ENCODE measurements around the gene CHIC2.
"Not testable (repeated sequence)": the region's sequence is repeated elsewhere in the genome, so short reads cannot be mapped to it uniquely, and the experiment has no call there.

CHIC2 gene

GRCh38 chr4:54064317-54065111, at the start of gene CHIC2:
Gene CHIC2 (minus strand): TSS chr4:54064605. CDS start chr4:54064300, 305 bp downstream.
- DNase-seq = peak; percentile 64

DNA sequence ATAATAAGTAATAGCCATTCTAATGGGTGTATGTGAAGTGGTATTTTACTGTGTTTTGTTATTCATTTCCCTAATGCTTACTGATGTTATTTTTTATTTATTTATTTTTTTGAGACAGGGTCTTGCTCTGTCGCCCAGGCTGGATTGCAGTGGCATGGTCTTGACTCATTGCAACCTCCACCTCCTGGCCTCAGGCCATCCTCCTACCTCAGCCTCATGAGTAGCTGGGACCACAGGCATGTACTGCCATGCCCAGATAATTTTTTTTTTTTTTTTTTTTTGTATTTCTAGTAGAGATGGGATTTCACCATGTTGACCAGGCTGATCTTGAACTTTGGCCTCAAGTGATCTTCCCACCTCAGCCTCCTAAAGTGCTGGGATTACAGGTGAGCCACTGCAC, 48.8 kb upstream of the CHIC2 start:
- DNase-seq = not testable (repeated sequence)

DNA sequence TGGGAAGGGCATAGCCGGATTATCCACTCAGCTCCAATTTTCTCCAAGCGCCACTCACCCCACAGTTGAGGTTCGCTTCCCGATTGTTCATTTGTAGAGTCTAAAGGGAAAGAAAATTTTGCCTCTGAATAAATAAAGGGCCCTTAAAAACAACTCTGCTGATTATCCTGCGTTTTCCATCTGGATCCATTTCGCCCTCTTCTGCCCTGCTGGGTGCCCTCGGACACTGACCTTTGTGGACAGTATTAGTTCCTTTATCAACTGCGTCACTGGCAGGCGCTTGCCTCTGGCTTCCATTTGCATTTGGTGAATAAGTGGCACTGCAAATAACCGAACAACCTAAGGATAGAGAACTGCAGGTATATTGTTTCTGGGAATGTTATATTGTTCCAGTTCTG, 45.6 kb upstream of the CHIC2 start:
- no peak for DNase-seq

DNA sequence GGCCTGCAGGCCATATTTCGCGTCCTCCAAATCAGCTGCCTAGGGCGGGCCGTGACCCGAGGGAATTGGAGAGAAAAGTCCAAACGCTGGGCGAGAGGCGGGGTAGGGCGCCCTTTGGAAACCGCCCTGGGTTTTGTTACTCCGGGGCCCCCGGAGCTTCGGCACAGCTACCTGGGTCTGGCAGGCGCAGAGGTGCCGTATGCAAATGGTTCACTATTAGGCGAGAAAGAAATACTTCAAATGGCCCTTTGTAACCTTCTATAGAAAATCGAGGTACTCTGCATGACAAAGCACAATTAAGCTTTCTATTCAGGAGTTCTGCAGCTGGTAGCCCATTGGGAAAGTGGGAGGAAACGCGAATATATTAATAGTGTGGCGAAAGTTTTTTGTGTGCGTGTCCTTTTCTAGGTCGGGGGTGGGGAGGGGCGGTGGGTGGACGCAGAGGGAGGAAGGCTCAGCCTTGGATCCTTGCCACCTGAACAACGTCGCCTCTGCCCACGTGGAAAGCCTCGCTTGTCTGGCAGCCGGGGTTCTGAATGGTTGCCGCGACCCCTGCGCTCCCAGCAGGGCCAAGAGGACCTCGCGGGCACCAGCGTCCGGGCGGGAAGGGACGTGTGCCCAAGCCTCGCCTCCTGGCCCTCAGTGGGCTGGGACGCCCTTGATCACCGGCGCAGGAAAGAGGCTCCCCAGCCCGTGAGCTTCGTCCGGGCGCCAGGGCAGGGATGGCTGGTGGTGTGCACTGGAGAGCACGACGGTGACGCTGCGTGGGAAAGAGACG, 45.0 kb upstream of the CHIC2 start:
- no peak for DNase-seq

DNA sequence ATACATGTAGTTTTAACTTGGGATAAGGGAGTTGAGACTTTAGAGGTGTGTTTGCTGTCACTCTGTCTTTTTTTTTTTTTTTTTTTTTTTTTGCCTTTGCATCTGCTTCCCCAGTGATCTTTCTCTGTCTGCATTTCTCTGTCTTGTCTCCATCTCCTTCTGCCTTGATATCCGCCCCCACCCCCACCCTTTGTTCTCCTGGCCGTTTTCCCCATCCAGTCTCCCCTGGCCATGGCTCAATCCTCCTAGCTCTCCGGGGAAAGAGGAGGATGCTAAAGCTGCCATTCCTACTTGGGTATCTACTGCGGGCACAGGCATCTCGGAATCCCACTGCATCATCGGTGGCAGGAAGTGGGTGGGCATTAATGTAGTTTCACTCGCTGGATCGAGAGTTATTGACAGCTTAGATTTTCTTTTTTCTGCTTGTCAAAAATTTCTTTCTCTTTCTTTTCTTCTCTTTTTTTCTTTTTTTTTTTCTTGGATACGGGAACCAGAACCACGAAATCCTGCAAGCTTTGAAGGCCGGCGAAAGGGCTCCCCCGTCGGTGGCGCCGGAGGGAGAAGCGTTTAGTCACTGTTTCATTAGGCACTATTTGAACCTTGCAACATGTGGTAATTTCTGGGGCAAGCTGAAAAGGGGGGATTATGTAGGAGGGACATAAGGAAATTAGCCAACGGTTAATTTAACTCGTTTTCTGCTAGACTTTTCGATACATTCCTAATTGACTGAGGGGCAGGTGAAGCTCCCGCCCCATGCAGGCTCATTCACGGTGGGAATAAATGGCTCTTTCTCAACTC, 43.7 kb upstream of the CHIC2 start:
- DNase-seq = no peak

DNA sequence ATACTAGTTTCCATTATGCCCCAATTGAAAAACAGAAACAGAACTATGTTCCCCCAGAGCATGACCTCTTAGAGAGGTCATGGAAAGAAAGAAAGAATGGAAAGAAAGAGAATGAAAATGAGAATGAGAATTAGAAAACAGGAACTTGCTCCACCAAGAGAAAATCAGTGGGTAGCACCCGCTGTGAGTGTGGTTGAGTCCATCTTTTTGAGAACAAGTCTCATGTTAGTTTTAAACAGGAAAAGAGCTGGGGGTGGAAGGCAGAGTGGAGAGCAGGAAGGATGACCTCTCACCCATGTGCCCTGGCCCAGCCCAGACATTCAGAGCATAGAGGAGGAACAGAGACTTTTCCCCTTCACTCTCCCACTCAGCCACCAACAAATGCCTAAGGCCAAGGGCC, 40.5 kb upstream of the CHIC2 start:
- DNase-seq = no peak

DNA sequence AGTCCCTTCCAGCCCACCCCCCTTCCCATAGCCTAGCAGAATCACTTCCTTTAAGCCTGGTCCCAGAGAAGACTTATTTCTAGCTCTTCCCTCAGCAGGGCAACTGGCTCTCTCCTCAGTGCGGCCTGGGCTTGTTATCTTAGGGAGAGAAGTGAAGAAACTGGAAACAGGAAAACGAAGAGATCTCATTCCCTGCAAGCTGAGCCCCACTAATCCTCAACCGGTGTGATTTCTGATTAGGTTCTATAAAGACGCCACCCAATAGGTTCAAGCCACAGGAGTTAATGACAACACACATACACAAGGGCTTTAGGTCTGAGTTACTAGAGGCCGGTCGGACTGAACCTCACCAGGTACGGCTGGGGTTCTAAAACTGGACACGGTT, 38.8 kb upstream of the CHIC2 start:
- no peak for DNase-seq

- DNase-seq = no peak
Observed at GRCh38 chr4:54102531-54103106, 38.2 kb upstream of the CHIC2 start.

GRCh38 chr4:54101190-54102041, 37.0 kb upstream of the CHIC2 start:
- peak; percentile 23 for DNase-seq

DNA sequence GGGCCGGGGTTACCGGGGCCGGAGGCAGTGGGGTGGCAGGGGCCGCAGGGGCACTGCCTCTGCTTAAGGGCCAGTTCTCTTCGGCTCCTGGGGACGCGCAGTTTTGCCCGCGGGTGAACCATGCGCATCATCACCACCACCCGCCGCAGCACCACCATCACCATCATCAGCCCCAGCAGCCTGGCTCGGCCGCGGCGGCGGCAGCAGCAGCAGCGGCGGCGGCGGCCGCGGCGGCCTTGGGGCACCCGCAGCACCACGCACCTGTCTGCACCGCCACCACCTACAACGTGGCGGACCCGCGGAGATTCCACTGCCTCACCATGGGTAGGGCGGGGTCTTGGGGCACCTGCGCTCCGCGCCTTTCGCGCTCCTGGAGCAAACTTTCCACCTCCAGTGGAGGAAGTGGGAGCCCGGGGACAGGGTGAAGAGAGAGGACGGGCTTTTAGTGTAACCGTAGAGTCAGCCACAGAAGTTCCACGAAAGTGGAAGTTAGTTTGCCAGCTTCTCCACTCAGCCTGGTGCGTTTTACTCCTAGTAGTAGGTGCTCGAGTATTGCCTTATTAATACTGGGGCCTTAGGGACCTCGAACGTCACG, 36.3 kb upstream of the CHIC2 start:
- DNase-seq = no peak

- DNase-seq = no peak
Observed at GRCh38 chr4:54099748-54100574, 35.6 kb upstream of the CHIC2 start, which contains the start of gene GSX2. Gene GSX2 (plus strand): TSS chr4:54100163. CDS start chr4:54100345, 182 bp downstream.

GRCh38 chr4:54099287-54099747, 34.9 kb upstream of the CHIC2 start:
- DNase-seq = no peak

DNA sequence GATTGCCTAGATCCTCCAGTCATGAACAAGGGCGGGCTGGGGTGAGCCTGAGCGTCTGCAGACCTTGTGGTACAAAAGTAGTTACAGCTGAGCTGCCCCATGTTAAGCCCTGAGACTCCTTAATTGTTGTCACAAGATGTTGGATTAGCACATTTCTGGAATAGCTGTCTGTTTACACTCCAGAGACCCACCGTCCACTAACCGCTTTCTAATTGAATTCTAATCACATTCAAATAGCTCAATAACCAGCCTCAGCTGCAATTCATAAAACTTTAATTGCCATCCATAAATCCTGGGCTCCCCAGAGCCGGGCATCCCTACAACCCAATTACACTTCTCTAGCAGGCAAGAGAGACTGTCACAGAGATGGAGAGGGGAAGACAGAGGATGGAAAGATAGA, 34.0 kb upstream of the CHIC2 start:
- DNase-seq = no peak

GRCh38 chr4:54097152-54097551, 32.7 kb upstream of the CHIC2 start:
- no peak for DNase-seq

GRCh38 chr4:54096295-54096962, 32.0 kb upstream of the CHIC2 start:
- DNase-seq = no peak

DNA sequence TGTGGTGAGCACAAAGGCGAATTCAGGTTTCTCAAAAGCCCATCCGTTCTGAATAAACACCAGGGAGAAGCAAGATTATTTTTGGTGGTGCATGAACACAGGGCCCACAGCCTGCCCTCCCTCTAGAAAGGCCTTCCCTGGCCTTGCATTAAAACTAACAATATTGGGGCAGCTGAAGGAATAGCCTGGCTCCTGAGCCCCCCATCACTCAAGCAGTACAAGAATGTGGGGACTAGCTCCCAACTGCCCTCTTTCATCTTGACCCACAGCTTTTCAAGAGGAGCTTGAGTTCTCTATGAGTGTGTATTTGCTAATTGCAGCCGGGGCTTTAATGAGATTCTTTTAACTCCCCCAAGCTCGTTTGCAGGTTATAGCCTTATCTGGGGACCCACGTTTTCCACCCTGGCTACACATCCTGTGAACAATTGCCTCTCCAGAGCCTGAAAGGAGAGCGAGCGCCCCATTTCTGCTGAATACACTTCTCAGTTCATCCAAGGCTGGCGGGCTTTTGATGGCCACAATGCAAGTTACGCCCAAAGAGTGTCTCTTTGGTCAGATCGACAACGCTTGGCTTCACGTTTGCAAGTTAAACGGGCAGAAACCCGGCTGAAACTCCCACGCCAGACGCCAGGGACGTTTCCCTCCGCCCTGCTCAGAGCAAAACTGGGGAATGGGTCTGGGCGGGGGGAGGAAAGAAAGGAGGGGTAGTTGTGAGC, 30.9 kb upstream of the CHIC2 start:
- no peak for DNase-seq

DNA sequence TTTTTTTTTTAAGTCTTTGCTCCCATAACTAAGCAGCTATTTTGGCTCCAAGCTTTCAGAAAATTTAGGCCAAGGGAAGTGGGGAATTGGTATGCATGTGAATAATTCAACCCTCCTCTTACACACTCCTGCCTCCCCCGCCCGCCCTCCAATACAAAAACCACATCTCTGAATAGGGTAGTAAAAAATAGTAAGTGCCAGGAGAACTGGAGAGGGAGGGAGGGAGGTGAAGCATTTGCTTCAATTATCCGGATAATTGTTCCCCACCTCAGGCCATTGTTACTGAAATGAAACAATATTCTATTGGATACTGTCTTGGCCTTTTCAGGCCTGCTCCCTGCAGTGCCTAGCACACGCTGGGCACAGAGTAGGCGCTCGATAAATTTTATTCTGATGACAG, 30.0 kb upstream of the CHIC2 start:
- DNase-seq = no peak

- DNase-seq = no peak
Observed at GRCh38 chr4:54093324-54094240, 29.2 kb upstream of the CHIC2 start.

All from NCI-H748 treated with DMSO at 0.1 percent for 48 hours (cell line).